PC-3 (cell line): ENCODE results near the gene NRM.

Experiments used
- CTCF ChIP-seq: fragments of 300-600 bp; sonication (generic); conservative IDR thresholded peaks from 2 replicates; pipeline ENCODE4 v1.5.1; 2017; ENCODE audit warnings: antibody characterized with exemption, low read depth, mild to moderate bottlenecking, low read length
- EZH2 ChIP-seq: fragments of 300-600 bp; sonication (generic); IDR thresholded peaks from one replicate; pipeline ENCODE4 v1.6.1; 2017; ENCODE audit warnings: antibody characterized with exemption, mild to moderate bottlenecking, low read length; ENCODE audit not compliant: unreplicated experiment
- EZH2phosphoT487 ChIP-seq: fragments of 300-600 bp; sonication (generic); IDR thresholded peaks from 2 replicates; pipeline ENCODE4 v1.6.1; 2018; ENCODE audit warnings: mild to moderate bottlenecking, antibody characterized with exemption, low read length, borderline replicate concordance

GRCh38 chr6:30684386-30685156 lies 6.2 kb downstream of the NRM start:
- no peak for TF ChIP-seq EZH2
- TF ChIP-seq CTCF, result no peak
- no peak for TF ChIP-seq EZH2phosphoT487
